Omental fat pad (tissue), 4 donors: ENCODE data around the gene CYB5RL. TPM values are rescaled to one million over a fixed set of nuclear protein-coding genes. Genes with fewer than 3 reads are reported as not detected.

ENCODE experiments used
- ATAC-seq: fragments of 150-250 bp; one replicate; pipeline ENCODE4 v1.9.1; 2016; ENCODE audit warnings: mild to moderate bottlenecking, moderate library complexity; ENCODE audit not compliant: low FRiP score
- DNase-seq: peaks from one replicate; pipeline ENCODE4 v3.0.0-alpha.2; 2019; ENCODE audit warnings: low spot score
- total RNA-seq, 4 donors: library from RNA; depleted of rRNA; stranded (reverse); fragments of >200 nt; gene quantifications; one replicate each; pipeline ENCODE4 v1.1.0, GENCODE V29; 2016
- TF ChIP-seq, protein P1 (sequence below), 3 donors: fragments of 450-650 bp; IDR thresholded peaks; one replicate each; pipeline ENCODE4 v1.5.1; 2016 to 2017; ENCODE audit warnings: antibody characterized with exemption in 3 of 3, mild to moderate bottlenecking in 3 of 3, moderate library complexity in 2 of 3

CYB5RL gene, protein sequence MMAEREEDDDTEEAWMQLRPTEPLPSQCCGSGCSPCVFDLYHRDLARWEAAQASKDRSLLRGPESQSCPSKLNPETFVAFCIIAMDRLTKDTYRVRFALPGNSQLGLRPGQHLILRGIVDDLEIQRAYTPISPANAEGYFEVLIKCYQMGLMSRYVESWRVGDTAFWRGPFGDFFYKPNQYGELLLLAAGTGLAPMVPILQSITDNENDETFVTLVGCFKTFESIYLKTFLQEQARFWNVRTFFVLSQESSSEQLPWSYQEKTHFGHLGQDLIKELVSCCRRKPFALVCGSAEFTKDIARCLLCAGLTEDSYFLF
- 1 to 10 TPM; 3.1 to 7.1 (median 4.1) TPM for total RNA-seq

DNA sequence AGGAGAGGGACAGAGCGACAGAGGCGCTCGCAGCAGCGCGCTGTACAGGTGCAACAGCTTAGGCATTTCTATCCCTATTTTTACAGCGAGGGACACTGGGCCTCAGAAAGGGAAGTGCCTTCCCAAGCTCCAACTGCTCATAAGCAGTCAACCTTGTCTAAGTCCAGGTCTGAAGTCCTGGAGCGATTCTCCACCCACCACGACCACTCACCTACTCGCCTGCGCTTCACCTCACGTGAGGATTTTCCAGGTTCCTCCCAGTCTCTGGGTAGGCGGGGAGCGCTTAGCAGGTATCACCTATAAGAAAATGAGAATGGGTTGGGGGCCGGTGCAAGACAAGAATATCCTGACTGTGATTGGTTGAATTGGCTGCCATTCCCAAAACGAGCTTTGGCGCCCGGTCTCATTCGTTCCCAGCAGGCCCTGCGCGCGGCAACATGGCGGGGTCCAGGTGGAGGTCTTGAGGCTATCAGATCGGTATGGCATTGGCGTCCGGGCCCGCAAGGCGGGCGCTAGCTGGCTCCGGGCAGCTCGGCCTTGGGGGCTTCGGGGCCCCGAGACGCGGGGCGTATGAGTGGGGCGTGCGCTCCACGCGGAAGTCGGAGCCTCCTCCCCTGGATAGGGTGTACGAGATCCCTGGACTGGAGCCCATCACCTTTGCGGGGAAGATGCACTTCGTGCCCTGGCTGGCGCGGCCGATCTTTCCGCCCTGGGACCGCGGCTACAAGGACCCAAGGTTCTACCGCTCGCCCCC lies at the start of gene CYB5RL, which contains the start of gene MRPL37:
TSS of gene CYB5RL (minus strand) at position 266 of the 754 bp plus-strand sequence. CDS start 4,414 bp downstream, outside the sequence.
TSS of gene MRPL37 (plus strand) at position 403 of the 754 bp plus-strand sequence. CDS start at position 480, 77 bp downstream.
- TF ChIP-seq, protein P1, sequence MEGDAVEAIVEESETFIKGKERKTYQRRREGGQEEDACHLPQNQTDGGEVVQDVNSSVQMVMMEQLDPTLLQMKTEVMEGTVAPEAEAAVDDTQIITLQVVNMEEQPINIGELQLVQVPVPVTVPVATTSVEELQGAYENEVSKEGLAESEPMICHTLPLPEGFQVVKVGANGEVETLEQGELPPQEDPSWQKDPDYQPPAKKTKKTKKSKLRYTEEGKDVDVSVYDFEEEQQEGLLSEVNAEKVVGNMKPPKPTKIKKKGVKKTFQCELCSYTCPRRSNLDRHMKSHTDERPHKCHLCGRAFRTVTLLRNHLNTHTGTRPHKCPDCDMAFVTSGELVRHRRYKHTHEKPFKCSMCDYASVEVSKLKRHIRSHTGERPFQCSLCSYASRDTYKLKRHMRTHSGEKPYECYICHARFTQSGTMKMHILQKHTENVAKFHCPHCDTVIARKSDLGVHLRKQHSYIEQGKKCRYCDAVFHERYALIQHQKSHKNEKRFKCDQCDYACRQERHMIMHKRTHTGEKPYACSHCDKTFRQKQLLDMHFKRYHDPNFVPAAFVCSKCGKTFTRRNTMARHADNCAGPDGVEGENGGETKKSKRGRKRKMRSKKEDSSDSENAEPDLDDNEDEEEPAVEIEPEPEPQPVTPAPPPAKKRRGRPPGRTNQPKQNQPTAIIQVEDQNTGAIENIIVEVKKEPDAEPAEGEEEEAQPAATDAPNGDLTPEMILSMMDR (IDR thresholded peaks at IDR 0.05), result no peak
- peak; percentile 99 for ATAC-seq
- peak; percentile 87 for DNase-seq

DNA sequence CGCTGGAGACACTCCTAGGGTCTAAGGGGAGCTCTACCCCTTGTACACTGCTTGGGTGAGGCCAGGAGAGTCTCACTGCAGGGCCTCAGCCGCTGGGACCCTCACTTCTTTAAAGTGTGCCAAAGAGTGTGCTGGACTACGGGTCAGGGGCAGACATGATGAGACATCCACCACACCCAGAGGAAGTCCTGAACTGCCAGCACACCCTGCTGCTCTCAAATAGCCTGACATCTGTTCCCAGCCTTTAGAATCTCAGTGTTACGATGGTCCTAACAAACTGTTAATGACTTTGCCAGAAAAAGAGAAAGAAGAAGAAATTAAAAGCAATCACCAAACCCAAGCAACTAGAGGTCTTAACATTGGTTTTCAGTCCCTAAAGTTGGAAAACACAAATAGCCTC lies 49.1 kb upstream of the CYB5RL start:
- ATAC-seq (no peak), DNase-seq (no peak)
- TF ChIP-seq, protein P1 (IDR thresholded peaks at IDR 0.05), result no peak

DNA sequence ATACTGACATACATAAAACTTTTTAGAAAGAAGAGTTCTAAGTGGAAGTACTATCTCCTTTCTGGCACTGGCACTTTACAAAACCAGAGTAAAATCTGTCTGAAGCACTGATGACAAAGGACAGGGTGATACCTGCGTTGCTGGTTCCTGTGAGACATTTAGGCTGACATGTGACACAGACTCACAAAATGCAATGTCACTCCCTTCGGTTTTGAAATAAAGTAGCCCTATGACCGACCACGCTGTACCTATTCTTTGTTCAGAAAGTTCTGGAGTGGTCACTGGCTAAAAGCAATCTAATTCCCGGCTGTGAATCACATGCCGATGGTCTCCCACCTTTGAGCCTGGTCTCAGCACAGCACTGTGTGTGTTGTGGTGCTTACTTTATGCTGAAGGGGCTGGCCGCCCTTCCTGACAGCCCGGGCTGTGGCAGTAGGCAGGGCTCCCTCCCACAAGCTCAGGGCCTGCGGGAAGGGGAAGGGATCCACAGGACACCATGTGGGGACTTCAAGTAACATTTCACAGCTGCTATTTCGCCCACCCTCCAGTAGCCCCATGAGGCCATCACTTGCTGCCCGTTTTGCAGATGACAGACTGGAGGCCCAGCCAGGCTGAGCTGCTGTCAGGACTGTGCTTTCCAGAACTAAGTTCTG lies 48.2 kb upstream of the CYB5RL start:
- TF ChIP-seq, protein P1 (IDR thresholded peaks at IDR 0.05), result no peak
- no peak for ATAC-seq

DNA sequence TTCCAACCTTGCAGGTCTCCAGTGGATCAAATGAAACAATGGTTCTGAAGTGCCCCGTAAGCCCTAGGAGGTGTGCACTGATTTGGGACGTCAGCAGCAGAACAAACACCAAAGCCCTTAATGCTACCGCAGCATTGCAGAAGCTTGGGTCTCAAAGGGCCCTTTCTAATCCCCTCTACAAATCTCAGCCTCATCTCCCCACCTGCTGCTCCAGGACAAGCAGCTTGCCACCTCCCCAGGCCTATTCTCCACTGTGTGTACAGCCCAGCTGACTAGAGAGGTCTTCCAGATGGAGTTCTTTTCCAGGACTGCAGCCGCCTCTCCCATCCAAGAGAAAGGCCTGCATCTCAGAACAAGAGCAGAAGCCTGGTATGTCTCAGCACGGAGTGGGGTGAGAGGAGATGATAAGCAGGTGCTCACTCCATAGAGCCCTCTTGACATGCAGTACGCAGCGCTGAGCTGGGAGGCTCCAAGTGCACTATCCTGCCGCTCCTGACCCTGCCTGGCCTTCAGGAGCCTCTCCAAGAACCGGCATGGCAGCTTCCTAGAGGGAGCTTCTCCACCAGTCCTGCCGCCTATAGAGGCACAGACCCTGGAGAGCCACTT lies 46.4 kb upstream of the CYB5RL start:
- TF ChIP-seq, protein P1 (IDR thresholded peaks at IDR 0.05), result no peak
- ATAC-seq (no peak), DNase-seq (no peak)

More for the DNA sequence above, 48.2 kb upstream of the CYB5RL start:
- no peak for DNase-seq

DNA sequence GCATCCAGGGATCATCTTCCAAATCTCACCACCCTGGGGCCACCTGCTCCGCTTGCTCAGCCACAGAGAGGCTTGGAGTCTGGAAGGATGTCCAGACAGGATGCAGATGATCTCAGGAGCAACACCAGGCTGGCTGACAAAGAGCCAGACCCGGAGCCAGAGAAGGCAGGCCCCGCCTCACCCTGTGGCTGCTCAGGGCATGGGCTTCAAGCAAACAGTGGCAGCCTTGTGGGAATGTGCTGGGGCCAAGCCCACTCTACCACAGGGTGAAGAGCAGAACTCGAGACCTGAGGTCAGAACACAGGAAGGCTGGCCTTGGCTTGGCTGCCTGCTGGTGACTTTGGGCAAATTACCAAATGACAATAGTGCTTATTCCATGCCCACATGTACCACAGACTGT lies 45.7 kb upstream of the CYB5RL start:
- TF ChIP-seq, protein P1 (IDR thresholded peaks at IDR 0.05), result no peak
- ATAC-seq, result no peak
- no peak for DNase-seq

DNA sequence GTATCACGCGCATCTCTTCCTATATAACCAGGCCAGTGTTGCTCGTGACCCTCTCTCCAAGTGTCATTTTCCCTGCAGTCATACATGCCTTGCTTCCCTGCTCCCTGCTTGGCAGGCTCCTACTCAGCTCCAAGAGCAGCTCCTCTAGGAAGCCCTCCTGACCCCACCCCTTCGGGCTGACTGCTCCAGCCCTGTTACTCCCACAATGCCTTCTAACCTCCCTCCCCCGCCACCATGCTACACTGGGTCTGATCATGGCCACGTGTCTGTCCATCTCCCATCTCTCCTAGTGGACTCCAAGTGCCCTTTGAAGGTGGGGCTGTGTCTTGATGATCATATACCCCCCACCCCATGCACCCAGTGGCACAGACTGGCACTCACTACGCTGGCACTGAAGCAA lies 44.8 kb upstream of the CYB5RL start:
- TF ChIP-seq, protein P1 (IDR thresholded peaks at IDR 0.05), result no peak
- no peak for DNase-seq
- ATAC-seq, result peak; percentile 21
